ENCODE results near the gene MAP3K10. TPM values are rescaled to one million over a fixed set of nuclear protein-coding genes. Genes with fewer than 3 reads are reported as not detected.

Gene MAP3K10
- total and polyA plus RNA-seq, 2 of the 4 experiments (the other 2 are of a cell fraction) = 1.8 to 5.5 TPM

DNA sequence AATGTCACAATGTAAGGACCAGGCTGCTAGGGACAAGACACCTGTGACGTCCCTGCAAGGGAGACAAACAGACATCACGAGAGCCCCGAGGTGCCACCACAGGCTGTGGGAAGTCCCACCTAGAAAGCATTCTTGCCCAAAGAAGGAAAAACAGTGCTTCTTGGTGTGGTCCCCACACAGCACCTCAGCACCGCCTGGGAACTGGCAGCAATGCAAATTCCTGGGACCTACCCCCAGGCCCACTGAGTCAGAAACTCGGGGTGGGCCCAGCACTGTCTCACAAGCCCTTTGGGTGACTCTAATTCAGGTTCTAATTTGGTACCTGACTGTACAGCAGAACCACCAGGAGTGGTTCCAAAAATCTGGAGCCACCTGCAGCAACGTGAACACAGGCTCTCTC is 49.1 kb downstream of the MAP3K10 start:
- in situ Hi-C loops (cut with MboI; ENCODE audit: low sequenced_read_pairs) = no loop called here
- WGBS, 2 experiments (ENCODE audit: extremely low coverage in 2 of 2, insufficient read length in 1 of 2) = 100% methylated on average over 3 of the region's 6 CpGs; no CpG with 5 or more reads in 1 of the 2 experiments

More for the DNA sequence above, 49.1 kb downstream of the MAP3K10 start:
- POLR2A ChIA-PET (ENCODE audit: unreplicated experiment) = no interaction called here
- intact Hi-C loops (cut with micrococcal nuclease) (no loop called here), dilution Hi-C loops (cut with HindIII; ENCODE audit: low sequenced_read_pairs, unreplicated experiment) (no loop called here)
- no TSS peak for BruUV-seq (replicated peaks)
- CTCF ChIA-PET = no interaction called here
- TF ChIP-seq NFE2L2 (IDR thresholded peaks at IDR 0.05; ENCODE audit: low read depth, low read length) = no peak
- TF ChIP-seq, protein P1, sequence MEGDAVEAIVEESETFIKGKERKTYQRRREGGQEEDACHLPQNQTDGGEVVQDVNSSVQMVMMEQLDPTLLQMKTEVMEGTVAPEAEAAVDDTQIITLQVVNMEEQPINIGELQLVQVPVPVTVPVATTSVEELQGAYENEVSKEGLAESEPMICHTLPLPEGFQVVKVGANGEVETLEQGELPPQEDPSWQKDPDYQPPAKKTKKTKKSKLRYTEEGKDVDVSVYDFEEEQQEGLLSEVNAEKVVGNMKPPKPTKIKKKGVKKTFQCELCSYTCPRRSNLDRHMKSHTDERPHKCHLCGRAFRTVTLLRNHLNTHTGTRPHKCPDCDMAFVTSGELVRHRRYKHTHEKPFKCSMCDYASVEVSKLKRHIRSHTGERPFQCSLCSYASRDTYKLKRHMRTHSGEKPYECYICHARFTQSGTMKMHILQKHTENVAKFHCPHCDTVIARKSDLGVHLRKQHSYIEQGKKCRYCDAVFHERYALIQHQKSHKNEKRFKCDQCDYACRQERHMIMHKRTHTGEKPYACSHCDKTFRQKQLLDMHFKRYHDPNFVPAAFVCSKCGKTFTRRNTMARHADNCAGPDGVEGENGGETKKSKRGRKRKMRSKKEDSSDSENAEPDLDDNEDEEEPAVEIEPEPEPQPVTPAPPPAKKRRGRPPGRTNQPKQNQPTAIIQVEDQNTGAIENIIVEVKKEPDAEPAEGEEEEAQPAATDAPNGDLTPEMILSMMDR (conservative IDR thresholded peaks at IDR 0.05; ENCODE audit: low read depth, low read length) = no peak
- no peak for TF ChIP-seq MAZ (IDR thresholded peaks at IDR 0.05; ENCODE audit: borderline replicate concordance, low read depth, low read length)
- TF ChIP-seq SMC3 (IDR thresholded peaks at IDR 0.05; ENCODE audit: low read depth, low read length) = no peak
- TF ChIP-seq, protein P2, sequence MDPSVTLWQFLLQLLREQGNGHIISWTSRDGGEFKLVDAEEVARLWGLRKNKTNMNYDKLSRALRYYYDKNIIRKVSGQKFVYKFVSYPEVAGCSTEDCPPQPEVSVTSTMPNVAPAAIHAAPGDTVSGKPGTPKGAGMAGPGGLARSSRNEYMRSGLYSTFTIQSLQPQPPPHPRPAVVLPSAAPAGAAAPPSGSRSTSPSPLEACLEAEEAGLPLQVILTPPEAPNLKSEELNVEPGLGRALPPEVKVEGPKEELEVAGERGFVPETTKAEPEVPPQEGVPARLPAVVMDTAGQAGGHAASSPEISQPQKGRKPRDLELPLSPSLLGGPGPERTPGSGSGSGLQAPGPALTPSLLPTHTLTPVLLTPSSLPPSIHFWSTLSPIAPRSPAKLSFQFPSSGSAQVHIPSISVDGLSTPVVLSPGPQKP (IDR thresholded peaks at IDR 0.05; ENCODE audit: borderline replicate concordance, low read depth, low read length) = no peak
- TF ChIP-seq RAD21 (IDR thresholded peaks at IDR 0.05; ENCODE audit: low read length) = no peak
- no peak for TF ChIP-seq CHD1 (IDR thresholded peaks at IDR 0.05; ENCODE audit: low read depth, low read length)
- TF ChIP-seq, protein P3, sequence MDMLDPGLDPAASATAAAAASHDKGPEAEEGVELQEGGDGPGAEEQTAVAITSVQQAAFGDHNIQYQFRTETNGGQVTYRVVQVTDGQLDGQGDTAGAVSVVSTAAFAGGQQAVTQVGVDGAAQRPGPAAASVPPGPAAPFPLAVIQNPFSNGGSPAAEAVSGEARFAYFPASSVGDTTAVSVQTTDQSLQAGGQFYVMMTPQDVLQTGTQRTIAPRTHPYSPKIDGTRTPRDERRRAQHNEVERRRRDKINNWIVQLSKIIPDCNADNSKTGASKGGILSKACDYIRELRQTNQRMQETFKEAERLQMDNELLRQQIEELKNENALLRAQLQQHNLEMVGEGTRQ (IDR thresholded peaks at IDR 0.05; ENCODE audit: low read depth, low read length) = no peak
- TF ChIP-seq MAFK (IDR thresholded peaks at IDR 0.05; ENCODE audit: low read depth, low read length) = no peak
- no peak for TF ChIP-seq CEBPB (IDR thresholded peaks at IDR 0.05; ENCODE audit: low read depth, low read length)
- TF ChIP-seq RFX5 (IDR thresholded peaks at IDR 0.05; ENCODE audit: low read depth, low read length) = no peak
- TF ChIP-seq RCOR1 (IDR thresholded peaks at IDR 0.05; ENCODE audit: insufficient replicate concordance, low read length) = no peak
- TF ChIP-seq MXI1 (IDR thresholded peaks at IDR 0.05; ENCODE audit: borderline replicate concordance, low read depth, low read length) = no peak
- no peak for TF ChIP-seq FOS (IDR thresholded peaks at IDR 0.05; ENCODE audit: low read depth, low read length)
- TF ChIP-seq BHLHE40 (IDR thresholded peaks at IDR 0.05; ENCODE audit: low read depth, low read length) = no peak
- TF ChIP-seq POLR2A (IDR thresholded peaks at IDR 0.05; ENCODE audit: low read depth, low read length) = no peak
- Histone ChIP-seq H3K56ac (ENCODE audit: extremely low read depth, insufficient read depth, low read length) (no peak overlapping the region), H2AK9ac (replicated peaks; ENCODE audit: low read depth, low read length, poor library complexity) (no peak overlapping the region), H3K4ac (ENCODE audit: low read depth, low read length) (no peak overlapping the region), H3K18ac (ENCODE audit: low read depth, low read length) (no peak overlapping the region), H3K4me1 (ENCODE audit: control insufficient read depth, insufficient read depth, low read length) (no peaks in the 10 kb centered on the region), H4K91ac (ENCODE audit: insufficient read depth, low read depth, low read length) (no peak overlapping the region), H4K8ac (ENCODE audit: low read depth in 2 of 2, low read length in 2 of 2) (no peak overlapping the region), H3K36me3 (ENCODE audit: control insufficient read depth, insufficient read depth, low read length) (peaks cover 62% of the 10 kb centered on the region), H3K9me3 (ENCODE audit: control insufficient read depth, insufficient read depth, low read length) (no peaks in the 10 kb centered on the region), H2BK20ac (ENCODE audit: low read depth, low read length) (no peak overlapping the region), H3K23ac (ENCODE audit: low read depth, low read length) (no peak overlapping the region), H3K14ac (replicated peaks; ENCODE audit: low read depth, low read length) (no peak overlapping the region), H3K9me1 (ENCODE audit: insufficient read depth, low read length) (peaks cover 9% of the 10 kb centered on the region; the same call in 1 of the 2 replicates), H2AFZ (replicated peaks; ENCODE audit: low read length, poor library complexity) (no peak overlapping the region), H3K9ac (ENCODE audit: low read depth, low read length) (no peak overlapping the region), H4K20me1 (ENCODE audit: insufficient read depth, low read length) (peaks cover 3% of the 10 kb centered on the region), H3K79me1 (ENCODE audit: low read depth in 1 of 2, low read length in 2 of 2) (peaks cover 10 to 27% of the 10 kb centered on the region in 2 experiments), H2AK5ac (ENCODE audit: low read depth, low read length) (no peak overlapping the region), H3K27ac (ENCODE audit: insufficient read depth, low read length) (no peak overlapping the region), H2BK120ac (ENCODE audit: low read depth, low read length) (no peak overlapping the region), H2BK5ac (ENCODE audit: low read depth, low read length, poor library complexity, severe bottlenecking) (no peak overlapping the region), H3K4me2 (ENCODE audit: low read depth, low read length) (no peak overlapping the region), H3K4me3 (ENCODE audit: insufficient read depth, low read depth, low read length) (no peak overlapping the region), H2BK15ac (ENCODE audit: low read depth, low read length) (no peak overlapping the region), H4K5ac (ENCODE audit: low read depth, low read length) (no peak overlapping the region), H3K27me3 (ENCODE audit: control insufficient read depth, insufficient read depth, low read length) (no peaks in the 10 kb centered on the region)
- no peak for DNase-seq
- no peak for ATAC-seq (ENCODE audit: low read depth)
